ENCODE data around the gene INPP5K. TPM values are rescaled to one million over a fixed set of nuclear protein-coding genes. Genes with fewer than 3 reads are reported as not detected.

The INPP5K gene
- total and polyA plus RNA-seq, 2 experiments from 2014 or later = 36.1 to 42.3 TPM

- in situ Hi-C loops (cut with MboI) = no loop called here
- Histone ChIP-seq H2AFZ (no peak overlapping the region), H3K9me2 (ENCODE audit: insufficient read depth) (no peaks in the 10 kb centered on the region), H3K27ac (no peak overlapping the region), H3K36me3 (ENCODE audit: low read depth) (peaks cover 46% of the 10 kb centered on the region; the same call in 1 of the 2 replicates), H4K20me1 (ENCODE audit: insufficient read depth) (no peaks in the 10 kb centered on the region), H3F3A (ENCODE audit: insufficient read depth) (no peaks in the 10 kb centered on the region), H3K9me3 (ENCODE audit: low read depth) (no peaks in the 10 kb centered on the region), H3K9ac (no peak overlapping the region), H3K4me2 (ENCODE audit: unreplicated experiment) (no peak overlapping the region), H3K4me1 (ENCODE audit: insufficient read depth) (no peaks in the 10 kb centered on the region), H3K27me3 (replicated peaks; ENCODE audit: insufficient read depth) (no peaks in the 10 kb centered on the region), H3K79me2 (ENCODE audit: insufficient read depth) (peaks cover 18% of the 10 kb centered on the region; the same call in 1 of the 2 replicates), H3K4me3 (no peak overlapping the region)
- TF ChIP-seq EZH2phosphoT487 (IDR thresholded peaks at IDR 0.05; ENCODE audit: insufficient read depth, low read depth) = no peak
- TF ChIP-seq EZH2 (IDR thresholded peaks at IDR 0.05; ENCODE audit: insufficient read depth, poor library complexity, severe bottlenecking) = no peak
- 91% methylated on average over 9 to 11 of the region's 11 CpGs for WGBS, 2 experiments (ENCODE audit: low coverage in 1 of 2, low lambda C conversion rate in 2 of 2, missing lambda C conversion rate in 2 of 2)
- no peak for DNase-seq
These were observed 43.2 kb downstream of the INPP5K start for GRCh38 chr17:1473170-1473569.

DNA sequence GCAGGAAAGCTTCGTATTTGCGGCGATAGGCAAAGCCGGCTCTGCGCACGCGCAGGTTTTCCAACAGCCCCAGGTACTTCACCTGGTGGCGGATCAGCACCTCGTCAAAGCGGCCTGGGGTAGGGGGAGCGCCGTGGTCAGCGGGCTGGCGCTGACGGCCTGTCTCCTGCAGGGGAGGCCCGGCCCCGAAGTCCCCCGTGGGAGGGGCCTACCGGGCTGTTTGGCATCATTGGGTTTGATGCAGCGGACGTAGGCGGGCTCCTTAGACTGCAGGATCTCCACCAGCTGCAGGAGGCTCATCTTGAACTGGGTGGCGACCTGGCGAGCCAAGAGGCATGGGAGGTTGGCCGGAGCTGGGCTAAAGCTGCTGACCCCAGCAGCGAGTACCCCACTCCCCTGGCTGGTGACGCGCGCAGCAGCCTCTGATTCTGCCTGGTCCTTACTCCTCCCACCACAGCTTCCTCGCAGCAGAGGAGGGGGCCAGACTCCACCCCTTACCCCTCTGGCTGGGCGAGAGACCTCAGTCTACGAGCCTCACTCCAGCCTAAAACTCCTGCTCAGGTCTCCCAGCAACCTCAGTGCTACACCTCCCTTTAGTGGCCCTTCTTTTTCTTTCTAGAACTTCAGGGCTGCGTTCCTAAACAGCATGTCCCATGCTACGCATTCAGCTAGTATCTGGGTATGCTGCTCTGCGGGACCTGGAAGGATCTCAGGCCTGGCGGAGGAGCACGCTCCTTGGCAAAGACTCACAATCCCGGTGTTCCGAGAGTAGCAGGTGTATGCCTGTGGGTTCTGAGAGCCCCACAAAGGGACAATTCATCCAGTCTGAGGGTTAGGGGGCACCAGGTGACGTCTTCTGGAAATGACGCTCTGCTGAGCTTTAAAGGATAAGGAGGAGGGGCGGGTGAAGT is 44.2 kb downstream of the INPP5K start:
- H3F3A ChIP-seq (ENCODE audit: insufficient read depth) = no peaks in the 10 kb centered on the region
- no peaks in the 10 kb centered on the region for H3K9me2 ChIP-seq (ENCODE audit: insufficient read depth)
- no peak overlapping the region for H2AFZ ChIP-seq
- H3K4me2 ChIP-seq (ENCODE audit: unreplicated experiment) = no peak overlapping the region
- no peak overlapping the region for H3K9ac ChIP-seq
- WGBS, 2 experiments (ENCODE audit: low coverage in 1 of 2, low lambda C conversion rate in 2 of 2, missing lambda C conversion rate in 2 of 2) = 88 to 89% methylated on average over 42 of the region's 42 CpGs
- no peaks in the 10 kb centered on the region for H3K9me3 ChIP-seq (ENCODE audit: low read depth)
- no peaks in the 10 kb centered on the region for H3K4me1 ChIP-seq (ENCODE audit: insufficient read depth)
- no peaks in the 10 kb centered on the region for H3K27me3 ChIP-seq (replicated peaks; ENCODE audit: insufficient read depth)
- H3K36me3 ChIP-seq (ENCODE audit: low read depth) = peaks cover 42% of the 10 kb centered on the region; the same call in 1 of the 2 replicates
- H3K4me3 ChIP-seq = no peak overlapping the region
- H3K79me2 ChIP-seq (ENCODE audit: insufficient read depth) = peaks cover 18% of the 10 kb centered on the region; the same call in 1 of the 2 replicates
- TF ChIP-seq EZH2 (IDR thresholded peaks at IDR 0.05; ENCODE audit: insufficient read depth, poor library complexity, severe bottlenecking) = no peak
- TF ChIP-seq EZH2phosphoT487 (IDR thresholded peaks at IDR 0.05; ENCODE audit: insufficient read depth, low read depth) = no peak
- in situ Hi-C loops (cut with MboI) = no loop called here
- H3K27ac ChIP-seq = no peak overlapping the region
- H4K20me1 ChIP-seq (ENCODE audit: insufficient read depth) = no peaks in the 10 kb centered on the region
- DNase-seq = no peak

GRCh38 chr17:1471490-1471889 is 44.9 kb downstream of the INPP5K start:
- Histone ChIP-seq H3K79me2 (ENCODE audit: insufficient read depth) (peaks cover 18% of the 10 kb centered on the region; the same call in 1 of the 2 replicates), H3K4me3 (no peak overlapping the region), H3K9me2 (ENCODE audit: insufficient read depth) (no peaks in the 10 kb centered on the region), H3F3A (ENCODE audit: insufficient read depth) (no peaks in the 10 kb centered on the region), H3K27me3 (replicated peaks; ENCODE audit: insufficient read depth) (no peaks in the 10 kb centered on the region), H2AFZ (no peak overlapping the region), H3K4me1 (ENCODE audit: insufficient read depth) (no peaks in the 10 kb centered on the region), H3K36me3 (ENCODE audit: low read depth) (peaks cover 38% of the 10 kb centered on the region; the same call in 1 of the 2 replicates), H3K9ac (no peak overlapping the region), H4K20me1 (ENCODE audit: insufficient read depth) (no peaks in the 10 kb centered on the region), H3K27ac (no peak overlapping the region), H3K9me3 (ENCODE audit: low read depth) (no peaks in the 10 kb centered on the region), H3K4me2 (ENCODE audit: unreplicated experiment) (no peak overlapping the region)
- WGBS, 2 experiments (ENCODE audit: low coverage in 1 of 2, low lambda C conversion rate in 2 of 2, missing lambda C conversion rate in 2 of 2) = 94 to 95% methylated on average over 11 to 15 of the region's 15 CpGs
- TF ChIP-seq EZH2 (IDR thresholded peaks at IDR 0.05; ENCODE audit: insufficient read depth, poor library complexity, severe bottlenecking) (no peak), EZH2phosphoT487 (IDR thresholded peaks at IDR 0.05; ENCODE audit: insufficient read depth, low read depth) (no peak)
- no peak for DNase-seq
- in situ Hi-C loops (cut with MboI) = no loop called here

- H3K4me3 ChIP-seq = no peak overlapping the region
- peaks cover 16% of the 10 kb centered on the region; the same call in 1 of the 2 replicates for H3K79me2 ChIP-seq (ENCODE audit: insufficient read depth)
- DNase-seq = no peak
- H3F3A ChIP-seq (ENCODE audit: insufficient read depth) = no peaks in the 10 kb centered on the region
- no peak overlapping the region for H3K9ac ChIP-seq
- no peaks in the 10 kb centered on the region for H3K9me2 ChIP-seq (ENCODE audit: insufficient read depth)
- in situ Hi-C loops (cut with MboI) = no loop called here
- no peaks in the 10 kb centered on the region for H3K27me3 ChIP-seq (replicated peaks; ENCODE audit: insufficient read depth)
- no peaks in the 10 kb centered on the region for H3K9me3 ChIP-seq (ENCODE audit: low read depth)
- H2AFZ ChIP-seq = no peak overlapping the region
- no peaks in the 10 kb centered on the region for H3K4me1 ChIP-seq (ENCODE audit: insufficient read depth)
- H4K20me1 ChIP-seq (ENCODE audit: insufficient read depth) = no peaks in the 10 kb centered on the region
- H3K36me3 ChIP-seq (ENCODE audit: low read depth) = peaks cover 32% of the 10 kb centered on the region; the same call in 1 of the 2 replicates
- 92% methylated on average over 19 to 25 of the region's 25 CpGs for WGBS, 2 experiments (ENCODE audit: low coverage in 1 of 2, low lambda C conversion rate in 2 of 2, missing lambda C conversion rate in 2 of 2)
- no peak for TF ChIP-seq EZH2phosphoT487 (IDR thresholded peaks at IDR 0.05; ENCODE audit: insufficient read depth, low read depth)
- TF ChIP-seq EZH2 (IDR thresholded peaks at IDR 0.05; ENCODE audit: insufficient read depth, poor library complexity, severe bottlenecking) = no peak
- H3K4me2 ChIP-seq (ENCODE audit: unreplicated experiment) = no peak overlapping the region
- H3K27ac ChIP-seq = no peak overlapping the region
These were observed 45.5 kb downstream of the INPP5K start for GRCh38 chr17:1470755-1471462.

Measured in GM23248 (cell line).